BJ (cell line): ENCODE results near the gene SPPL2A. TPM values are rescaled to one million over a fixed set of nuclear protein-coding genes. Genes with fewer than 3 reads are reported as not detected.

Experiments
- CTCF ChIA-PET: fragments of 350-600 bp; formaldehyde crosslinking; extraction: SDS; loops from one replicate; lab custom pipeline; 2021; ENCODE audit warnings: antibody characterized with exemption, inconsistent platforms; lab: Yijun Ruan, JAX
- POLR2A ChIA-PET: fragments of 300-600 bp; sonication (Branson Sonifier 250); formaldehyde crosslinking; extraction: SDS; loops from one replicate; lab custom pipeline; 2021; ENCODE audit warnings: antibody characterized with exemption; lab: Charles Lee
- DNase-seq: peaks from one replicate; pipeline ENCODE4 v3.0.0-alpha.2; 2011; ENCODE audit warnings: low read depth
- H3K27me3 ChIP-seq: 2 replicates; pipeline ENCODE4 v1.6.0; 2011; ENCODE audit warnings: low read length; ENCODE audit not compliant: control insufficient read depth, insufficient read depth
- H3K36me3 ChIP-seq: 2 replicates; pipeline ENCODE4 v1.5.1; 2011; ENCODE audit warnings: low read length; ENCODE audit not compliant: control insufficient read depth, insufficient read depth
- H3K4me3 ChIP-seq: 2 replicates; pipeline ENCODE4 v1.5.1; 2011; ENCODE audit warnings: low read depth, mild to moderate bottlenecking, control low read depth, low read length
- CTCF ChIP-seq: IDR thresholded peaks from 2 replicates; pipeline ENCODE4 v1.5.1; 2011; ENCODE audit warnings: low read depth, mild to moderate bottlenecking, control low read depth, inconsistent platforms, low read length, moderate library complexity; ENCODE audit not compliant: insufficient read depth
- polyA plus RNA-seq: library from polyadenylated mRNA; depleted of rRNA; stranded (reverse); fragments of >200 nt; gene quantifications from 2 replicates; pipeline ENCODE4 v1.2.3, GENCODE V29; 2011

The SPPL2A gene
- polyA plus RNA-seq, 1 experiment, result 48.6 TPM

- no peaks in the 10 kb centered on the region for H3K27me3 ChIP-seq
- no peak for DNase-seq
- CTCF ChIA-PET, result no interaction called here
- no peak for TF ChIP-seq CTCF
- POLR2A ChIA-PET, result interaction anchor here (0.5 kb wide), 1 partner anchor 21 kb away, joined by 3 read pairs; no protein-coding TSS in a partner anchor
- H3K4me3 ChIP-seq, result peak overlapping the region; percentile 79
- no peaks in the 10 kb centered on the region for H3K36me3 ChIP-seq
Measured at GRCh38 chr15:50687302-50687902, 78.1 kb downstream of the SPPL2A start.

- Histone ChIP-seq H3K36me3 (no peaks in the 10 kb centered on the region), H3K27me3 (no peaks in the 10 kb centered on the region), H3K4me3 (peak within 1 kb of the TSS; percentile 79)
- peak; percentile 37 for DNase-seq
- CTCF ChIA-PET, result interaction anchor here (0.9 to 1.5 kb wide), 5 partner anchors 20 to 196 kb away, joined by 3 to 4 read pairs (median 3); no protein-coding TSS in a partner anchor
- POLR2A ChIA-PET, result no interaction called here
- TF ChIP-seq CTCF, result no peak
Measured at GRCh38 chr15:50686469-50687301, 78.8 kb downstream of the SPPL2A start, which contains the start of gene TRPM7. Gene TRPM7, minus strand, starts transcription at chr15:50686797. Its CDS starts 264 bp downstream, at chr15:50686533.

DNA sequence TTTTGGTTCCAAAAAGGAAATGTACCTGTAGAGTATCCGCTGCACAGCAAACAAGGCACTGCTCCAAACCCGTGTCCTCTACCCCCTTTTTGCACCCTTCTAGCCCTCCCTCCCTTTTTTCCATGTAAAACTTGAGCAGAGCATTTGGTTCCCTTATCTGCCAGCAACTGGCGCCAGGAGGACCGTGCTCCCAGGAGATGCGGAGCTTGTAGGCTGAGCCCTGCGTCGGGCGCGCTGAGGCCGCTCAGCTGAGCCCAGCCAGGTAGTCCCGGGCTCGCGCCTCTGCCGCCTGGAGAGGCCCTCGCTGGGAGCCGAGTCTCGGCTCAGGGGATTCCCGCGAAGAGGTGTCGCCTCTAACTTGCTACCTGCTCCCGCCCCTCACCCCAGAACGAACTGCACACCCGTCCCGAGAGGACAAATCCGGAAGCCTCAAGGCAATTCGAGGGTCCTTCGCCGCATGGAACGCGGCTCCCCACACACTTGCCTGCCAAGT lies 79.5 kb downstream of the SPPL2A start:
- ChIA-PET CTCF (interaction anchor here (0.9 to 1.5 kb wide), 5 partner anchors 19 to 196 kb away, joined by 3 to 4 read pairs (median 3); no protein-coding TSS in a partner anchor), POLR2A (no interaction called here)
- Histone ChIP-seq H3K36me3 (no peaks in the 10 kb centered on the region), H3K4me3 (peak overlapping the region; percentile 79), H3K27me3 (no peaks in the 10 kb centered on the region)
- 0 out of 2 replicates have a peak, but pooled peaks have one; percentile 6 for TF ChIP-seq CTCF
- no peak for DNase-seq

GRCh38 chr15:50685191-50685975 lies 80.1 kb downstream of the SPPL2A start:
- ChIA-PET CTCF (interaction anchor here (1.2 to 1.5 kb wide), 3 partner anchors 29 to 191 kb away, joined by 3 to 4 read pairs (median 3); no protein-coding TSS in a partner anchor), POLR2A (no interaction called here)
- no peaks in the 10 kb centered on the region for H3K27me3 ChIP-seq
- DNase-seq, result no peak
- peak overlapping the region; percentile 79 for H3K4me3 ChIP-seq
- TF ChIP-seq CTCF, result no peak
- H3K36me3 ChIP-seq, result no peaks in the 10 kb centered on the region
